Inflammatory macrophage treated with lipopolysaccharide for 1 hour (primary cell): Measurements from ENCODE around the gene ANO10.

Experiments
- DNase-seq, 2 donors: peaks; one replicate each; pipeline ENCODE4 v3.0.0-alpha.2; 2020 to 2022

ANO10 gene

DNA sequence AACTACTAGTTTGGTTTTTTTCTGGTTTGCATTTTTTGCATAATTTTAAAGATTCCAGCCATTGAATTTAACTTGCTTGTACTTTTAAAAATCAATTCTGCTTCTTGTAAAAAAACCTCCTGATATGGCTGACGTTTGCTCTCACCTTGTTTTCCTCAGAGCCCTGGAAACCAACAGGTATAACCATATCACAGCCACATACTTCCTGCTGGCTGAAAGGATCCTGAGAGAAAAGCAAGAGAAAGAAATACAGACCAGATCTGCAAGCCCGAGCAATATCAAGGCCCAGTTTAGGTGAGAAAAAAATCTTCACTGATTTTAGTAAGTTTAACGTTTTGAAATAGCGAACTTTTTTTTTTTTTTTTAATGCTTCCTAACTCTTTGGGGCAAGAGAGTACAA is 278.6 kb downstream of the ANO10 start:
- DNase-seq = no peak

DNA sequence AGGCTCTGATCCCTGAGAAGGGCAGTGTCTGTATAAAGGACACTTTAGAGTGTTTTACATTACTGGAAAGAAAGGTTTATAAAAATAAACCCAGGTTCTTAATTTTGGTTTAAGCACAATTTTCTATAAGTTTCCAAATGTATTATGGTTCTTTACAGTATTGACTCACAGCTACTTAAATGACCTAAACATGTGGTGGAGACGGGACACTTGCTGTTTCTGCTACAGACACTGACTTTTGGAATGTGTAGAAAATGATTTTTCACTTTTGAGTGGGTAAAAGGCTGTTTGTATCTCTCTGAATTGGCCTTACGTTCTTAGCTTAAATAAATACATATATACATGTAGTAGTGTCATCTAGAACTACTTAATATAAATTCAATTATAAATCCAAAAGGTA is 280.0 kb downstream of the ANO10 start:
- DNase-seq = no peak

DNA sequence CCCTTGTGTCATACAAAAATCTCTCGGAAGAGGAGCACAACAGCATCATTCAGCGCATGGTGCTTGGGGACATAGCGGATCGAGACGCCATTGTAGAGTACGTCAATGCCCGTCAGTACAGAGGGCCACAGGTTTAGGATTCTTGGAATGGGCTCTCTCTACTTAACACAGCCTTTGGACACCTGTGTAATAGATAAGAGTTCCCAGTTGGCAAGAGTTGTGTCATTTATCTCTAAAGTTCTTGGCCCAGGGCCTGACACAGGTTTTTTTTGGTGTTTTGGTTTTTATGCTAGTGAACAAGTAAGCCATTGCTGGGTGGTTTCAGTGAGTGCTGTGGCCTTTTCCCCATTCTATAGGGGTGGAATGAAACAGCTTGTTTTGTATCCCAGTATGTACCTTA is 281.4 kb downstream of the ANO10 start:
- DNase-seq = no peak

DNA sequence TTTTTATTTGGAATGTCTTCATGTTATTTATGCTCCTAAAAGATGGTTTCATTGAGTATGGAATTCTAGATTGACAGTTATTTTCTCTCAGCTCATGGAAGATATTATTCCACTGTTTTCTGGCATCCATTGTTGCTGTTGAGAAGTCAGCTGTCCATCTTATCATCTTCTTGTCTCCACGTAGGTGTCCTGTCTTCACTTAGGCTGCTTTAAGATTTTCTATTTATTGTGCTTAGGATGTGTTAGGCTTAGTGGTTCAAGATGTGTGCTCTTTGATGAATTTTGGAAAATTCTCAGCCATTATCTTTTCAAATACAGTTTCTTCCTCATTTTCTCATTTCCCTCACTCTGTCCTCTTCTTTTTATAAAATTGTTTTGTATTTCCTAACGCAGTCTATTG is 283.5 kb downstream of the ANO10 start:
- DNase-seq = no peak

DNA sequence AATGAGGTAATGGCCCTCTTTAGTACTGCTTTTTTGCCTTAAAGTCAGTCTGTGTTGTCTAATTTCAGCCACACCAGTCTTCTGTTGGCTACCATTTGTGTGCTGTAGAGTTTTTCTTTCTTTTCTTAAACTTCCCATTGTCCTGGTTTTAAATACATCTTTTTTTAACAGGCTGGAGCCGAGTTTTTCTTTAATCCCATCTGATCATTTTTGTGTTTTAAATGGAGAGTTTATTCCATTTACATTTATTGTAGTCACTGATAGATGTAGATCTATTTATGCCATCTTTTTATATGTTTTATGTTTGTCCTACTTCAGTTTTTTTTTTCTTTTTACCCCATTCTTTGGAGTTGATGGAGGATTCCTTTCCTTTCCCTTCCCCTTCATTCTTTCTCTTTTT is 286.0 kb downstream of the ANO10 start:
- no peak for DNase-seq

DNA sequence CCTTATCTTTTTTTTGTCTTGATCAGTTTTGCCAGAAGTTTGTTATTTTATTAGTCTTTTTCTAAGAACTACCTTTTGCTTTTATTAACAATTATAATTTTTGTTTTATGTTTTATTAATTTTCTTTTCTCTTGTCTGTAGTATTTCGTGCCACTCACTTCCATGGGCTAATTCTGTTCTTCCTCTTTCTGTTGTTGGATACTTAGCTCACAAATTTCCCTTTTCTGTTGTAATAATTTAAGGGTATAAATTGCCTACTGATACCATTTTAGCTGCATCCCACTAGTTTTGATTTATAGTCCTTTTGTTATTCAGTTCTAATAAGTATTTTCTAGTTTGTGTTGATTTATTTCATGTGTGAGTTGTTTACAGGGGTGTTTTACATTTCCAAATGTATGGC is 286.8 kb downstream of the ANO10 start:
- DNase-seq = peak; percentile 49 to 62

DNA sequence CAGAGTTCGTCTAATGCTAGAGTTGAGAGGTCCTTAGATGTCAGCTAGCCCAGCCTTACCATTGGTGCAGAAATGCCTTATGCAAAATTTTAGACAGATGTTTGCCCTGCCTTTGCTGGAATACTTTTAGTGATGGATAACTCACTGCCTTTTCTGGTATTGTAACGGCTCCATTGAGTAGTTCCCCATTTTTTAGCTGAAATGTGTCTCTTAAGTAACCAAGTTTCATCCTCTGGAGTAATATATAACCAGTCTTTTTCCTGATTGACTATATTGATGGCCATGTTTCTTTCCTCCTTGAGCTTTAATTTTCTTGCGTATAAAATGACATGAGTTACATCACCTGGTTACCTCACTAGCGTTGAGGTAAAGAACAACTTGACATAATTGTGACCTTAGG is 290.4 kb downstream of the ANO10 start:
- peak; percentile 26 to 34 for DNase-seq

DNA sequence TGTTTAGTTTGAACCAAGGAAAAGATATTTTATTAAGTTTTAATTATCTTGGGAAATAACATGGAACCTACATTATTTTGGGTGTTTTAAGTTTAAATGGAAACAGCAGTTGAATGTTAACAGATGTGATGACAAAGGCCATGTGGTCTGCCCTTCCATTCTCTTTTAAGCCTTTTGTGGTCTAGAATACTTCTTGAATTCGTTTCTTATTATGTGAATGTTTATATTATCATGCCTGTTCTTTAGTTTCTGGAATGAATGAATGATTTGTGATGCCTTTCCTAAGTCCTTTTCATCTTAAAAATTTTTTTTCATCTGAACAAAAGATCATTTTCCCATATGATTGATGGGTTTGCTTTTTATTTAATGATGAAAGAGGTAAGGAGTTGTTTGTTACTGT is 290.8 kb downstream of the ANO10 start:
- no peak for DNase-seq

DNA sequence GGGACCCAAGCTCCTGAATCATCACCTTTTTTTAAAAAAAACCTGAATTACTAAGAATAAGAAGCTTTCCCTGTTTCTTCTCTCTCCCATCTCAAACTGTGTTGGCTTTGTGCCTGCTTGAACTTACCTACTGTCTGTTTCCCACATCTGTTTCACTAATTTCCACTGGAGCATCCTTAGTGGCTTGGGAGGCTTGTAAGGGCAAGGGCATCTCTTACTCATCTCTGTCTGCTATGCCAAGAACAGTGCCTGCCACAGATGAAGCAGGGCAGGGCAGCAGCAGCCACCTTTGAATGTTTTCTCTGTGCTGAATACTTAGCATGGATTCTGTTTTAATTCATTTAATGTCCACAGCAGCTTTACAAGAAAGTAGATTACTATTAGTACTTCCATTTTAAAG is 293.2 kb downstream of the ANO10 start:
- DNase-seq = no peak

DNA sequence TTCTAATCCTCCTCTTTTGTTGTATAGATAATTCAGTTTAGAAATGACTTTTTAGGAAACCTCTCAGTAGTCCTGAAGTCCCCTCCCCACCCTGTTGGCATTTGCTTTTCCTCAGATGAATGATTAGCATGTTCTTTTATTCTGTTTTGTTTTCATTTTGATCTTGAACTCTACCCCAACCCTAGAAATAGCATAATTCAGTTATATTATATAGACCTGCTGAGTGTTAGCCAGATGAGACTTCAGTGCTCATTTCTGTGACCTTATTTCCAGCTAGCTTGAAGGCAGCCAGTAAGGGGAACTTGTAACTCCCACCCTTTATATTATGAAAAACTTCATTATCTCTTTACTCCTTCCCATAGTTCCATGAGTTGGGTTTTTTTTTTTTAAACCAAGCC is 294.2 kb downstream of the ANO10 start:
- peak; percentile 32 to 47 for DNase-seq

DNA sequence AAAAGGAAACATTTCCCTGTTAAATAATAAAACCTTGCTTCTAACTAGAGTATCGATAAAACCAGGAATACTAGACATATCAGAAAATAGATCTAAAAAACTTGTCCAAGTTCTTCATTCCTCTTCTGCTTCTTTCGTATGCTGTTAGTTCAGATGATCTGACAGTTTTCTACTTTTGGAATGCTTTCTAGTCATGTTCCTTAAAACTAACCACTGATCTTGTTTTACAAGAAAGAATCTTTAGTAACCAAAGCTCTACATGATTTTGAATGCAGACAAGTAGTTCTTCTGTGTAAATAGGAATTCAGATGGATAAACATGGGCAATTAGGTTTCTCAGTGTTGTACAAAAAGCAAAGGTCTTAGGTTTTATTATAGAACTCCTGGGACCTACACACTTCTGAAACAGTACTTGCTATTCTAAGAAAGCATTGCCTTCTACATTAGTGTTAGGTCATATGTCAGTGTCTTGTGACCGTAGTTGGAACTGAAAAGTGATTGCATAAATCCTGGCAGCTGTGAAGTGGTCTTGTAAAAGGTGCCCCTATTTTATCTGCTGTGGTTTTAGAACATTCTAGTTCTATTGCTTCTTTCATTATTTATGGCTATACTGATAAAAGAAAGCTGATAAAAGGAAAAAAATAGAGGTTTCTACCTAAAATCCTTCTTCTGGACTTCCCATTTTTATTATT is 294.8 kb downstream of the ANO10 start:
- peak; percentile 56 to 68 for DNase-seq

DNA sequence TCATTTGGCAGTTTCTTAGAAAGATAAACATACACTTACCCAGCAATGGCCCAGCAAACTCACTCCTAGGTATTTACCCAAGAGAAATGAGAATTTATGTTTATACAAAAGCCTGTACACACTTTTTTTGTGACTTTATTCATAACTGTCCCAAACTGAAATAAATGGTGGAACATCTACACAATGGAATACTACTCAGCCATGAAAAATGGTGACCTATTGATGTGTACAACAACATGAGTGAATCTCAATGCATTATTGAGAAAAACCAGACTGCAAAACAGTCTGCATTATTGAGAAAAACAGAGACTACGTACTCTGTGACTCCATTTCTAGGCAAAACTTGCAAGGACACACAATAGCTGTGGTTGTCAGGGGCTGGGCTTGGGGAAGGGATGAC is 298.3 kb downstream of the ANO10 start:
- no peak for DNase-seq

DNA sequence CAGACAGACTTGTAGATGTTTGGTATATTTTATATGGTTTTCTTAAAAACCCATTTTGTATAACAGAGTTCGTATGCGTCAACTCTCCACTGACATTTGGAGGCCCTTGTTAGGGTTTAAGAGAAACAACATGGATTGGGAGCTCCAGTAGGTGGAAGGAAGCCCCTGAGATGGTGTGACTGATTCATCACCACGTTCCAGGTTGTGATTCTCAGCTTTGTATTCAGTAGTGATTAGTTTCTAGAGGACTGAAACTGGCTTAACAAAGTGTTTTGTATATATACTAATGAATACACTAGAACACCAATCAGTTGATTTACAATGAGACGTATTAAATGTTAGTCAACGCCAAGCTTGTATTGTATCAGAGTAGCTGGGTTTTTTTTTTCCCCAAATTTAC is 301.5 kb downstream of the ANO10 start:
- no peak for DNase-seq

DNA sequence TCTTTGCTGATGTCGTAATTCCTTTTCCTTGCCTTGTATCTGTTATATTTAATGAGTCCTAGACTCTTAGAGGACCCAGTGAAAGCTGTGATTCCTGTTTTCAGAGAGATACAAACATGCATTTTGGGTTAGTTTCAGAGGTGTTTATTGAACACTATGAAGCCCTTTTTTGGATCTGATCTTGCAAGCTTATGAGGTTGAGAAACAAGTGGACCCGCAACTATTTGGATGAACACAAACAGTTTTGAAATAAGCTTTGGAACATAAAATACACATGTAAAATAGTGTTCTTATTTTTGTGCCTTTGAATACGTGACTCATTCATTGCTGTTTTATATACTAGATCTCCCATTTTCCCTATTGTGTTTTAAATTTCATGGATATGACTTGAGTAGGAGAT is 302.0 kb downstream of the ANO10 start:
- DNase-seq = no peak

DNA sequence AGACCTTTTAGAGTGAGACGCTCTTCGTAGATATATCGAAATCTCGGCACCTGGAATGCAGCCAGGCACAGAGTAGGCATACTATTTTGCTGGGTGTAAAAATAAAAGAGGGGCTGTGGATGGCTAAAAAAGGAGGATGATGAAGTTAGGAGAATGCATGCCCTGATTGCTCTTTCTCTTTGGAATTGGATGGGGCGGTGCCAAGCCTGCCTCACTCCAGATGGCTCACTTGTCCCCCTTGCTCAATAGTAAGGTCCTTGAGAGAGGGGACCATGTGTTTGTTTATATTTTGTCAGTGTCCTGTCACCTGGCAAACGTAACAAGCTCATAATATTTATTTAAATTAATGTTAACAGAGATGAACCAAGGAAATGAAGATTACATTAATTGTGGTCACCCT is 302.4 kb downstream of the ANO10 start:
- no peak for DNase-seq

DNA sequence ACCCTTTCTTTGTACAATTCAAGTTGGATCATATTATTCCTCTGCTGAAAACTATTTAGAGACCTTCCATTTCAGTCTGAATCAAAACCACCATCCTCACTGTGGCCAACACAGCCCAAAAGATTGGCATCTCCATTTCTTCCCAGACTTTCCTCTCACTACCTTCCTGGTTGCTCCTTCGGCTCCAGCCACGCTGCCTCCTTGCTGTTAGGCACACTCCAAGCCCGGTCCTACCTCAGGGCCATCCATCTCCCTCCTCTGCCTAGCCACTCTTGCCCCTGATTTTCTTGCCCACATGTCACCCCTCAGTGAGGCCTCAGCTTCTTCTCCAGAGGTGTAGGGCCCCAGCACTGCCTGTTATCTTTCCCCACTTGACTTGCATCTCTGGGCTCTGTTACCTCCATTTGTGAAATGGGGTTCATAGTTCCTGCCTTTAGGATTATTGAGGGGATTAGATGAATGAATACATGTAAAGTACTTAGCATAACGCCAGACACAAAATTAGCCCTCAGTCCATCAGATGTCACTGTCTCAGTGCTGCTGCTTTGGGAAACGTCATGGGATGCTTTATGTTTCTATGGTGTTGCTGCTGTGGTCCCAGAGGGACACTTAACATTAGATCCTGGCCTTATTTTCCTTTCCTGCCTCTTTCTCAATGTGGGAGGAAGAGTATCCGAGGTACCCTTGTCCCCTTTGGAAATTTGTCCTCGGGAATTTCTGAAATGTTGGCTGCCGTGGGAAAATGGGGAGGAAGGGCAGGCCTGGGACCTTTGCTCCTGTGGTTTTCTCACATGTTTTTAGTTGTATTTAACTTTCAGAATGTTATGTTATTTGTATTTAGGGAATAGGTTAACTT is 304.1 kb downstream of the ANO10 start:
- DNase-seq = no peak

DNA sequence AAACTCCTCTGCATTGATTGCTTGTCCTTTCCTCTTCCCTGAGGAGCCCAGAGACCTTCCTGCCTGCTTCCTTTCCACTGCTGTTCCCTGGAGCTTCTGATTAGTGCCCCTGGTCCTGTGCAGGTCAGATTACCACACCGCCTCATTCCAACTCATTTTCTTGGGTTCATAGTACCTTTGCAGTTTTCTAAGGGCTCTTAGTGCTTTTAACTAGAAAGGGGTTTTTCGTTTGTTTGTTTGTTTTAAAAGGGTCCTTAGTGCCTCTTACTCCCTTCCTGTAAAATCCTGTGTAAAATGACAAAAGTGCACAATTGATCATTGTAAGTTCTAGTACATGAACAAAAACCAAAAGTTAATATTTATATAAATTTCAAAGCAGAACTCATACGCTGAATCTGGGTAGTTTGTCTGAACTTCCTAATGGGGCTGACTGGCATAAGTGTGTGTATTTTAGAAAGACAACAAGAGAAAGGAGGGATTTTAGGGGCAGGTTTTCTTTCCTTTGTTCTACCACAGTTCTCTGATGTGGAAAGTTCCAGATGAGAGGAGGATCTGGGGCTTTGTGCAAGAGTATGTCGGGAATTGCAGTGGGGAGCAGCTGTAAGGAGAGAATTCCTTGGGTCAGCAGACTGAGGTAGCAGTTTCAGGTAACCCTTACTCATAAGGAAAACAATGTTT is 304.9 kb downstream of the ANO10 start:
- no peak for DNase-seq
